Gastrocnemius medialis (tissue), 4 donors: ENCODE data around the gene SPSB4.

ENCODE experiments used
- POLR2A ChIP-seq, 2 donors: fragments of 450-650 bp; IDR thresholded peaks; one replicate each; pipeline ENCODE4 v1.6.1; 2017; ENCODE audit warnings: antibody characterized with exemption in 2 of 2, mild to moderate bottlenecking in 2 of 2, moderate library complexity in 2 of 2
- TF ChIP-seq, protein P1 (sequence below), 5 experiments: fragments of 450-650 bp in 3 of 5; fragments of 200-600 bp in 2 of 5; sonication (generic) in 2 of 5; IDR thresholded peaks in 4 of 5; conservative IDR thresholded peaks in 1 of 5; 1 replicate in 4 of 5; 2 replicates in 1 of 5; pipeline ENCODE4 v1.5.1; 2016 to 2019; ENCODE audit warnings: antibody characterized with exemption in 5 of 5, mild to moderate bottlenecking in 3 of 5, moderate library complexity in 3 of 5

GRCh38 chr3:141071681-141072260 is 20.6 kb downstream of the SPSB4 start:
- TF ChIP-seq, protein P1, sequence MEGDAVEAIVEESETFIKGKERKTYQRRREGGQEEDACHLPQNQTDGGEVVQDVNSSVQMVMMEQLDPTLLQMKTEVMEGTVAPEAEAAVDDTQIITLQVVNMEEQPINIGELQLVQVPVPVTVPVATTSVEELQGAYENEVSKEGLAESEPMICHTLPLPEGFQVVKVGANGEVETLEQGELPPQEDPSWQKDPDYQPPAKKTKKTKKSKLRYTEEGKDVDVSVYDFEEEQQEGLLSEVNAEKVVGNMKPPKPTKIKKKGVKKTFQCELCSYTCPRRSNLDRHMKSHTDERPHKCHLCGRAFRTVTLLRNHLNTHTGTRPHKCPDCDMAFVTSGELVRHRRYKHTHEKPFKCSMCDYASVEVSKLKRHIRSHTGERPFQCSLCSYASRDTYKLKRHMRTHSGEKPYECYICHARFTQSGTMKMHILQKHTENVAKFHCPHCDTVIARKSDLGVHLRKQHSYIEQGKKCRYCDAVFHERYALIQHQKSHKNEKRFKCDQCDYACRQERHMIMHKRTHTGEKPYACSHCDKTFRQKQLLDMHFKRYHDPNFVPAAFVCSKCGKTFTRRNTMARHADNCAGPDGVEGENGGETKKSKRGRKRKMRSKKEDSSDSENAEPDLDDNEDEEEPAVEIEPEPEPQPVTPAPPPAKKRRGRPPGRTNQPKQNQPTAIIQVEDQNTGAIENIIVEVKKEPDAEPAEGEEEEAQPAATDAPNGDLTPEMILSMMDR (IDR thresholded peaks at IDR 0.05 in 4 of 5, conservative IDR thresholded peaks at IDR 0.05 in 1 of 5), result no peak
- TF ChIP-seq POLR2A (IDR thresholded peaks at IDR 0.05), result no peak
